ENCODE measurements around the gene CNDP1. TPM values are rescaled to one million over a fixed set of nuclear protein-coding genes. Genes with fewer than 3 reads are reported as not detected.

The CNDP1 gene
- total and polyA plus RNA-seq, 4 donors = 0.09 to 21.1 (median 5.8) TPM

DNA sequence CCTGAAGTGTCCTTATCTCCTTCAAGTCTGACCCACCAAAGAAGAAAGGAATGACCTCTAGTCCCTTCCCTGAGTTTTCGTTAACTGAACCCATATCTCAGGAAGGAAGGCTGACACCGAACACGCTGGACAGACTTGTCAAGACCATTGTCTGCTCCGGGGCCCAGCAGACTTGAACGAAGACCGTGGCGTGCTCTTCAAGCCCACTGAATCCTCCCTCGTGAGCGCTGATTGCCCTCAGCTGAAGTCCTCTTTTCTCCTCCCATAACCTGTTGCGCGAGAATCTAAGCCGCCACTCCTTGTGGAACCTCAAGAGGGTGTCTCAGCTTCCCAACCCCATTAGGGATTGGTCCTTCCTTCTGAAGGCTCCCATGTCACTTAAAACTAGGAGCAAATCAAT lies 634 bp upstream of the CNDP1 start:
- H3K4me1 ChIP-seq (ENCODE audit: control insufficient read depth in 4 of 4, insufficient read depth in 4 of 4, low read length in 3 of 4) = peaks cover 0 to 3% (median 1%) of the 10 kb centered on the region in 4 donors
- no peak for DNase-seq (ENCODE audit: low spot score)
- no peak overlapping the region for H3K27ac ChIP-seq (ENCODE audit: low read depth in 1 of 2, low read length in 2 of 2)
- no peak overlapping the region for H3K4me3 ChIP-seq (ENCODE audit: low read depth in 1 of 3, low read length in 3 of 3)
- H3K36me3 ChIP-seq (ENCODE audit: control insufficient read depth in 4 of 4, insufficient read depth in 3 of 4, low read depth in 1 of 4, low read length in 3 of 4) = no peaks in the 10 kb centered on the region
- H3K9ac ChIP-seq (ENCODE audit: low read depth in 1 of 2, low read length in 2 of 2) = no peak overlapping the region
- no peaks in the 10 kb centered on the region for H3K9me3 ChIP-seq (ENCODE audit: control insufficient read depth in 4 of 4, low read length in 3 of 4)
- no peak for TF ChIP-seq YY1 (IDR thresholded peaks at IDR 0.05)
- no peak for TF ChIP-seq RAD21 (IDR thresholded peaks at IDR 0.05)
- no peak for TF ChIP-seq HNF4G (IDR thresholded peaks at IDR 0.05)
- no peak for TF ChIP-seq TAF1 (conservative IDR thresholded peaks at IDR 0.05)
- 94% methylated on average over 12 of the region's 12 CpGs for WGBS
- no peaks in the 10 kb centered on the region for H3K27me3 ChIP-seq (ENCODE audit: control insufficient read depth in 4 of 4, insufficient read depth in 4 of 4, low read length in 3 of 4)

DNA sequence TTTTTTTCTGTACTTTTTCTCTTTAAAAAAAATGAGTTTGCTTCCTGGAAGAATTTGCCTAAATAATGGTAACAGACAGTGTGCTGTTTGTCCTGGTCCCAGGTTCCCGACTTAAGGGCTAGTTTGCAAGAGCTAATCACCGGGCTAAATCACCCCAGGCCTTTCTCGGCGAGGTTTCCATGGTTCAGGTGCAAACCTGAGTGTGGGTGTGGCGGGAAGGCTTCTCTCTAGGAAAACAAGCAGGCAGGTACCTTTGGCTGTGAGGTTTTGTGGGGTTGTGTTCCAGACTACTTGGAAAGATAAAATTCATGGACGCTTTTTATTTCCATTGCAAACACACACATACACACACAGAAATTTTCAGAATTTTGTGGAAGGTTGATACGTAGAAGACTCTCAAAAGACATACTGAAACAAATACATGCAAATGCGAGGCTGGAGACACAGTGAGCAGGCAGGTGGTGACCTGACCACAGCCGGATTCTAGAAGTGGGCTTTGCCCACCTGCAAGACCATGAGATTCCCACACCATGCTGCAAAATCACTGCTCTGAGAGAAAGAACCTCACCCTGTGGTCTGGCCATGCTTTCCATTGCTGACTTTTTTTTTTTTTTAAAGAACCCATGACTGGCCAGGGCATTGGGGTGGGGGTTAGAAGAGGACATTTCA lies 815 bp downstream of the CNDP1 start:
- Histone ChIP-seq H3K9ac (ENCODE audit: low read depth in 1 of 2, low read length in 2 of 2) (no peak overlapping the region), H3K4me1 (ENCODE audit: control insufficient read depth in 4 of 4, insufficient read depth in 4 of 4, low read length in 3 of 4) (peaks cover 6 to 16% (median 12%) of the 10 kb centered on the region in 4 donors), H3K9me3 (ENCODE audit: control insufficient read depth in 4 of 4, low read length in 3 of 4) (no peaks in the 10 kb centered on the region), H3K36me3 (ENCODE audit: control insufficient read depth in 4 of 4, insufficient read depth in 3 of 4, low read depth in 1 of 4, low read length in 3 of 4) (no peaks in the 10 kb centered on the region), H3K27ac (ENCODE audit: low read depth in 1 of 2, low read length in 2 of 2) (no peak overlapping the region), H3K27me3 (ENCODE audit: control insufficient read depth in 4 of 4, insufficient read depth in 4 of 4, low read length in 3 of 4) (no peaks in the 10 kb centered on the region), H3K4me3 (ENCODE audit: low read depth in 1 of 3, low read length in 3 of 3) (no peak overlapping the region)
- no peak for DNase-seq (ENCODE audit: low spot score)
- TF ChIP-seq REST (IDR thresholded peaks at IDR 0.05) (no peak), HNF4A (conservative IDR thresholded peaks at IDR 0.05) (no peak), SP1 (IDR thresholded peaks at IDR 0.05) (no peak), TAF1 (conservative IDR thresholded peaks at IDR 0.05) (no peak), EGR1 (IDR thresholded peaks at IDR 0.05; ENCODE audit: low read depth in 2 of 2) (no peak), NR2F2 (IDR thresholded peaks at IDR 0.05) (no peak), GABPA (IDR thresholded peaks at IDR 0.05 in 1 of 2, conservative IDR thresholded peaks at IDR 0.05 in 1 of 2) (no peak), MAX (IDR thresholded peaks at IDR 0.05) (no peak), RXRA (IDR thresholded peaks at IDR 0.05) (no peak)
- WGBS = 89% methylated on average over 9 of the region's 9 CpGs

DNA sequence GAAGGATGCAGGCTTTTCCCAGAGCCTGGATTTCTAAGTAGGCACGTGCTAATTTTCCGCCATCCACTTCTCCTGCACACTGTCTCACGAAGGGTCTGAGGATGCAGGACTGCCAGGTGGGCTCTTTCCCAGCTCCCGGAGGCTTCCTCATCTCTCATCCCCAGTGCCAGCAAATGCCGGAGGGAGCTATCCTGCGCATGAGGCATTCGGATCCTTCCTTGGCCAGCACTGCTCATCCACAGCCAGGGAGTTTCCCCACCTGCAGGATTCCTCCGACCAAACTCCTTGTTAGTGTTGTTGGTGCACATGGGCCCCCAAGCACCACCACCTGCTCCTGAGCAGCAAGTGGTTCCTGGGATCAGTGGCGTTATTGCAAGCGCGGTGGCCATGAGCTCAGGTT lies 5.0 kb downstream of the CNDP1 start:
- DNase-seq (ENCODE audit: low spot score) = no peak
- peaks cover 20 to 43% (median 26%) of the 10 kb centered on the region in 4 donors for H3K4me1 ChIP-seq (ENCODE audit: control insufficient read depth in 4 of 4, insufficient read depth in 4 of 4, low read length in 3 of 4)
- no peaks in the 10 kb centered on the region for H3K27me3 ChIP-seq (ENCODE audit: control insufficient read depth in 4 of 4, insufficient read depth in 4 of 4, low read length in 3 of 4)
- no peak overlapping the region for H3K4me3 ChIP-seq (ENCODE audit: low read depth in 1 of 3, low read length in 3 of 3)
- no peak overlapping the region for H3K9ac ChIP-seq (ENCODE audit: low read depth in 1 of 2, low read length in 2 of 2)
- no peak overlapping the region for H3K27ac ChIP-seq (ENCODE audit: low read depth in 1 of 2, low read length in 2 of 2)
- H3K36me3 ChIP-seq (ENCODE audit: control insufficient read depth in 4 of 4, insufficient read depth in 3 of 4, low read depth in 1 of 4, low read length in 3 of 4) = no peaks in the 10 kb centered on the region
- 68% methylated on average over 11 of the region's 11 CpGs for WGBS
- H3K9me3 ChIP-seq (ENCODE audit: control insufficient read depth in 4 of 4, low read length in 3 of 4) = no peaks in the 10 kb centered on the region
- no peak for TF ChIP-seq NR2F2 (IDR thresholded peaks at IDR 0.05)
- TF ChIP-seq, protein P1, sequence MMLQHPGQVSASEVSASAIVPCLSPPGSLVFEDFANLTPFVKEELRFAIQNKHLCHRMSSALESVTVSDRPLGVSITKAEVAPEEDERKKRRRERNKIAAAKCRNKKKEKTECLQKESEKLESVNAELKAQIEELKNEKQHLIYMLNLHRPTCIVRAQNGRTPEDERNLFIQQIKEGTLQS (IDR thresholded peaks at IDR 0.05) = no peak
- TF ChIP-seq MAX (IDR thresholded peaks at IDR 0.05) = no peak
- TF ChIP-seq CTCF (IDR thresholded peaks at IDR 0.05; ENCODE audit: low read depth, low read length, missing input control) = no peak
- no peak for TF ChIP-seq FOXA2 (IDR thresholded peaks at IDR 0.05)
- no peak for TF ChIP-seq EGR1 (IDR thresholded peaks at IDR 0.05; ENCODE audit: low read depth in 2 of 2)
- no peak for TF ChIP-seq RAD21 (IDR thresholded peaks at IDR 0.05)
- no peak for TF ChIP-seq FOXA1 (IDR thresholded peaks at IDR 0.05)
- TF ChIP-seq YY1 (IDR thresholded peaks at IDR 0.05) = no peak
- TF ChIP-seq, protein P2, sequence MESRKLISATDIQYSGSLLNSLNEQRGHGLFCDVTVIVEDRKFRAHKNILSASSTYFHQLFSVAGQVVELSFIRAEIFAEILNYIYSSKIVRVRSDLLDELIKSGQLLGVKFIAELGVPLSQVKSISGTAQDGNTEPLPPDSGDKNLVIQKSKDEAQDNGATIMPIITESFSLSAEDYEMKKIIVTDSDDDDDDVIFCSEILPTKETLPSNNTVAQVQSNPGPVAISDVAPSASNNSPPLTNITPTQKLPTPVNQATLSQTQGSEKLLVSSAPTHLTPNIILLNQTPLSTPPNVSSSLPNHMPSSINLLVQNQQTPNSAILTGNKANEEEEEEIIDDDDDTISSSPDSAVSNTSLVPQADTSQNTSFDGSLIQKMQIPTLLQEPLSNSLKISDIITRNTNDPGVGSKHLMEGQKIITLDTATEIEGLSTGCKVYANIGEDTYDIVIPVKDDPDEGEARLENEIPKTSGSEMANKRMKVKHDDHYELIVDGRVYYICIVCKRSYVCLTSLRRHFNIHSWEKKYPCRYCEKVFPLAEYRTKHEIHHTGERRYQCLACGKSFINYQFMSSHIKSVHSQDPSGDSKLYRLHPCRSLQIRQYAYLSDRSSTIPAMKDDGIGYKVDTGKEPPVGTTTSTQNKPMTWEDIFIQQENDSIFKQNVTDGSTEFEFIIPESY (IDR thresholded peaks at IDR 0.05) = no peak
- no peak for TF ChIP-seq JUND (IDR thresholded peaks at IDR 0.05)
